Common myeloid progenitor, CD34-positive (primary cell): ENCODE results near the gene BCCIP.

Experiments used
- CTCF ChIA-PET: fragments of 350-600 bp; sonication (Branson Sonifier 250); formaldehyde crosslinking; loops from one replicate; lab custom pipeline; 2021; ENCODE audit warnings: antibody characterized with exemption; lab: Charles Lee
- POLR2A ChIA-PET: fragments of 350-600 bp; sonication (Branson Sonifier 250); formaldehyde crosslinking; loops from one replicate; lab custom pipeline; 2021; ENCODE audit warnings: antibody characterized with exemption; lab: Charles Lee
- DNase-seq, 3 donors: peaks; one replicate each; pipeline versions ENCODE4 v3.0.0 to v3.0.0-alpha.2; 2013
- H3K27ac ChIP-seq, 2 experiments: 1 replicate in 1 of 2; 2 replicates in 1 of 2; pipeline ENCODE4 v1.7.0; 2013; ENCODE audit warnings: inconsistent platforms in 2 of 2, low read length in 2 of 2, mild to moderate bottlenecking in 2 of 2, low read depth in 1 of 2, moderate library complexity in 1 of 2; ENCODE audit not compliant: severe bottlenecking in 2 of 2, insufficient read depth in 1 of 2, poor library complexity in 1 of 2
- H3K27me3 ChIP-seq, 5 experiments: replicated peaks in 2 of 5; 1 replicate in 3 of 5; 2 replicates in 2 of 5; pipeline versions ENCODE4 v1.6.1 to v1.7.0; 2013; ENCODE audit warnings: low read length in 4 of 5, mild to moderate bottlenecking in 2 of 5, moderate library complexity in 2 of 5, inconsistent platforms in 1 of 5; ENCODE audit not compliant: insufficient read depth in 5 of 5, control insufficient read depth in 4 of 5
- H3K36me3 ChIP-seq, 4 experiments: 1 replicate in 2 of 4; 2 replicates in 2 of 4; pipeline versions ENCODE4 v1.6.1 to v1.7.0; 2013; ENCODE audit warnings: low read length in 3 of 4, control low read depth in 1 of 4, mild to moderate bottlenecking in 1 of 4; ENCODE audit not compliant: control insufficient read depth in 4 of 4, insufficient read depth in 4 of 4
- H3K4me1 ChIP-seq, 4 experiments: 1 replicate in 3 of 4; 2 replicates in 1 of 4; pipeline versions ENCODE4 v1.6.1 to v1.7.1; 2013; ENCODE audit warnings: low read length in 3 of 4, mild to moderate bottlenecking in 3 of 4, control low read depth in 1 of 4, inconsistent platforms in 1 of 4, moderate library complexity in 1 of 4; ENCODE audit not compliant: control insufficient read depth in 4 of 4, insufficient read depth in 4 of 4; ENCODE audit errors: control extremely low read depth in 1 of 4
- H3K4me3 ChIP-seq, 7 experiments: 1 replicate in 4 of 7; 2 replicates in 3 of 7; pipeline versions ENCODE4 v1.5.1 to v1.7.0; 2013; ENCODE audit warnings: mild to moderate bottlenecking in 7 of 7, low read length in 6 of 7, moderate library complexity in 6 of 7, inconsistent platforms in 2 of 7, low read depth in 2 of 7, control low read depth in 1 of 7; ENCODE audit not compliant: insufficient read depth in 4 of 7, control insufficient read depth in 1 of 7; ENCODE audit errors: extremely low read depth in 1 of 7
- H3K9me3 ChIP-seq, 5 experiments: 1 replicate in 4 of 5; 2 replicates in 1 of 5; pipeline versions ENCODE4 v1.6.1 to v1.7.1; 2013; ENCODE audit warnings: low read length in 4 of 5, mild to moderate bottlenecking in 2 of 5, inconsistent platforms in 1 of 5, low read depth in 1 of 5, moderate library complexity in 1 of 5; ENCODE audit not compliant: control insufficient read depth in 4 of 5, insufficient read depth in 2 of 5; ENCODE audit errors: control extremely low read depth in 1 of 5
- WGBS: methylation state at CpG from one replicate; pipeline ENCODE4 v1.1.5; 2013; ENCODE audit not compliant: insufficient coverage; 5-methylcytosine and 5-hydroxymethylcytosine counted together

BCCIP gene

DNA sequence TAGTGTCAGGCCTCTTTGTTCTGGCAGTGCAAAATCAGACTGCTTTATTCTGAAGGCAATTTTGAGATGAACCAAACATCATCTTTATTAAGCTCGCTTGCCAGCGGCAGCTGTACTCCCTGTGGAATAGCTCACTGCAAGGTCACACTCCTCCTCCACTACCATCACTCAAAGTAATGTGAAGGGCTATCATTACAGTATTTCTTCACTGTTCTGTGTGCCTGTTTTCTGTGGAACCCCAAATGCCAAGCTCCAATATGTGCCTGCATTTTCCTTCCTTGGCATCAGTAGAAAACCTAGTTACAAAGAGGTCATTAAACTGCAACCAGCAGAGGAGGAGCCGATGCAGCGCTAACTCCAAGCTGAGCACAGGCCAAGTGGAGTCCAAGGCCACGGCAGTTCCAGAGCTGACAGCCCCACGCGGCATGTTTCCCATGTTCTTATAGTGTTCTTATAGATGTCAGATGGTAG is 21.4 kb downstream of the BCCIP start:
- H3K27ac ChIP-seq = no peak overlapping the region
- CTCF ChIA-PET = interaction anchor here (1.2 to 1.4 kb wide), 3 partner anchors 9 to 25 kb away, joined by 3 to 4 read pairs (median 3); no protein-coding TSS in a partner anchor
- no peak overlapping the region for H3K4me3 ChIP-seq
- POLR2A ChIA-PET = interaction anchor here (0.6 kb wide), 1 partner anchor 24 kb away, joined by 3 read pairs; no protein-coding TSS in a partner anchor
- H3K4me1 ChIP-seq = no peaks in the 10 kb centered on the region
- H3K36me3 ChIP-seq = peaks cover 18 to 73% (median 51%) of the 10 kb centered on the region in 4 experiments
- no peak for DNase-seq
- H3K27me3 ChIP-seq = no peaks in the 10 kb centered on the region
- 89% methylated on average over 4 of the region's 7 CpGs for WGBS
- no peaks in the 10 kb centered on the region for H3K9me3 ChIP-seq

DNA sequence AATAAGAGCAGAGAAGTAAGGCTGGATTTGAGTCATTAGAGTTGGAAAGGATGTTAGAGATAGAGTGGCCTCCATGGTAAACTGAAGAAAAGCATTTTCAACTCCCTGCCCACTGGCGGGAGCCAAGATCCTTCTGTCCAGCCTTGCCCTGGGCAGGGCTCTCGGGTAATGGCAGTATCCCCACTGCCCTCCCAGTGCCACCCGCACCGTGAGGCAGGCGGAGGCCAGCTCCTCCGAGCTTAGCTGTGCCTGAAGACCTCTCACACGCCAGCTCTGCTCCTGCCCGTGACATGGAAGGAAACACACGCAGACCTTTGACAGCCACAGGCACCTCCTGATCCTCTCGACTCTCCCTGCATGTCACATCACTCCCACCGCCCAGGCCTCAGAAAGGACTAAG is 22.3 kb downstream of the BCCIP start:
- 99% methylated on average over 11 of the region's 11 CpGs for WGBS
- peaks cover 12 to 68% (median 47%) of the 10 kb centered on the region in 4 experiments for H3K36me3 ChIP-seq

DNA sequence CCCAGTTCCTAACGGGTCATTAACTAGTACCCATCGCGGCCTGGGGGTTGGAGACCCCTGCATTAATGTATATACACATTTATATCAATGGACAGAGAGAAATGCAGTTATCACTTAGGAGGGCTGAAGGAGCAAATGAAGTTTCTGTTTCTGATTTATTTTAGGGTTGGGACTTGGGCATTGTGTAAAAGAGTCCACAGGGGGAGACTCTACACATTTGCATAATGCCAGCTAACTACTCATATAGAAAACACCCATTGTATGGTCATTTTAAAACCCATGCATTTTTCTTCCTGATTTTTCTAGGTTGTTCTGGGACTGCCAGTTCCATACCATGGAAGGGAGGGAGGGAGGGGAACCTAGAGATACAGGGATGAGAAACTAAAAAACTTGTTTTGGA is 23.5 kb downstream of the BCCIP start:
- no peak for DNase-seq
- Histone ChIP-seq H3K4me1 (no peaks in the 10 kb centered on the region), H3K9me3 (no peaks in the 10 kb centered on the region), H3K27ac (no peak overlapping the region), H3K4me3 (no peak overlapping the region), H3K27me3 (no peaks in the 10 kb centered on the region), H3K36me3 (peaks cover 13 to 68% (median 50%) of the 10 kb centered on the region in 4 experiments)
- CTCF ChIA-PET = interaction anchor here (0.9 kb wide), 1 partner anchor 18 kb away, joined by 3 read pairs; no protein-coding TSS in a partner anchor
- POLR2A ChIA-PET = interaction anchor here (0.6 kb wide), 1 partner anchor 485 kb away, joined by 3 read pairs; no protein-coding TSS in a partner anchor
- no CpG with 5 or more reads among the region's 3 CpGs for WGBS

More for the DNA sequence above, 22.3 kb downstream of the BCCIP start:
- DNase-seq = no peak
- no peaks in the 10 kb centered on the region for H3K27me3 ChIP-seq
- CTCF ChIA-PET = interaction anchor here (0.6 to 1.4 kb wide), 3 partner anchors 9 to 62 kb away, joined by 3 to 4 read pairs (median 3); no protein-coding TSS in a partner anchor
- no peaks in the 10 kb centered on the region for H3K4me1 ChIP-seq
- POLR2A ChIA-PET = no interaction called here
- no peaks in the 10 kb centered on the region for H3K9me3 ChIP-seq
- no peak overlapping the region for H3K27ac ChIP-seq
- no peak overlapping the region for H3K4me3 ChIP-seq

GRCh38 chr10:125848371-125848770 is 25.0 kb downstream of the BCCIP start:
- H3K36me3 ChIP-seq = peaks cover 18 to 74% (median 56%) of the 10 kb centered on the region in 4 experiments
- no peaks in the 10 kb centered on the region for H3K4me1 ChIP-seq
- no peaks in the 10 kb centered on the region for H3K27me3 ChIP-seq
- 100% methylated on average over 1 of the region's 2 CpGs for WGBS
- no peak for DNase-seq
- no peak overlapping the region for H3K4me3 ChIP-seq
- no peaks in the 10 kb centered on the region for H3K9me3 ChIP-seq
- ChIA-PET CTCF (no interaction called here), POLR2A (no interaction called here)
- H3K27ac ChIP-seq = no peak overlapping the region

DNA sequence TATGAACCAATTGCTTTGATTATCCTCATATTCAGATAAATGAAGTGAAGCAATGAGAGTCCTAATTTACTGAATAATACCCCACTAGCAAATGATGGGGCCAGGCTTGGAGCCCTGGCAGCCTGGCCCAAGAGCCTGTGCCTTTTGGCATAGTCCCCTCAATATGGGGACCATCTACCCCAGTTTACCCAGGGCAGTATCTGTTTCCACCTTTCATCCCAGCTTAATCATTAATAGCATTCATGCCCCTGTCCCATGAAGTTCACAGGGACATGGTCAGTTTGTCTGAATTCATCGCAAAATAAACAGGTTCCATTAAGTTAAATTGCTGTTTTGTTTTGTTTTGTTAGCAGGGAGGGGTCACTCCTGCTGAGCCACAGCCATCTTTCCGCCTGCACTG is 25.5 kb downstream of the BCCIP start:
- DNase-seq = no peak
- CTCF ChIA-PET = no interaction called here
- POLR2A ChIA-PET = no interaction called here

DNA sequence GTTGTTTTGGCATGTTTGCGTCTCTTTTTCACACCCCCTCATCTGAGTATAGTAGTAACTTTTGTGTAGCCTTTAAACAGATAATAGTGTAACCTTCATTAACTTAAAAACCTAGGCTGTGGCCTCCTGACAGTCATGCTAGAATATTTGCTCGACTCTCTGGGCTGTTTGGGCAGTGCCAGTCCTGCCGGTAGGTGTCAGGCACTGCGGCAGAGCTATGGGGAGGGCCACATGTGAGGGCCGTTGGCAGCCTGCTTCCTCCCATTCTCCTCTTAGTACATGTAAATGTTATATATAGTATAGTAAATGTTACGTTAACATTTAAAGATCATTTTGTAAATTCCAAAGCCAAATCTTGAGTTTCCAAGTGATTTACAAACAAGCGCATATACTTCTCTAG is 26.1 kb downstream of the BCCIP start:
- ChIA-PET POLR2A (no interaction called here), CTCF (no interaction called here)
- 100% methylated on average over 1 of the region's 7 CpGs for WGBS
- H3K36me3 ChIP-seq = peaks cover 16 to 69% (median 52%) of the 10 kb centered on the region in 4 experiments
- H3K4me1 ChIP-seq = no peaks in the 10 kb centered on the region
- H3K9me3 ChIP-seq = no peaks in the 10 kb centered on the region
- no peak overlapping the region for H3K27ac ChIP-seq
- H3K27me3 ChIP-seq = no peaks in the 10 kb centered on the region
- no peak for DNase-seq
- H3K4me3 ChIP-seq = no peak overlapping the region

More for the DNA sequence above, 25.5 kb downstream of the BCCIP start:
- WGBS = no CpG with 5 or more reads among the region's 2 CpGs
- no peak overlapping the region for H3K27ac ChIP-seq
- no peaks in the 10 kb centered on the region for H3K4me1 ChIP-seq
- peaks cover 16 to 74% (median 52%) of the 10 kb centered on the region in 4 experiments for H3K36me3 ChIP-seq
- no peaks in the 10 kb centered on the region for H3K9me3 ChIP-seq
- H3K4me3 ChIP-seq = no peak overlapping the region
- no peaks in the 10 kb centered on the region for H3K27me3 ChIP-seq
